DOHH2 (cell line): ENCODE measurements around the gene RNF135.

ENCODE experiments used
- EZH2phosphoT487 ChIP-seq: fragments of 200-600 bp; sonication (generic); IDR thresholded peaks from 2 replicates; pipeline ENCODE4 v1.6.1; 2017; ENCODE audit warnings: borderline replicate concordance, mild to moderate bottlenecking, antibody characterized with exemption, low read length, moderate library complexity, mixed read lengths
- TF ChIP-seq, protein P1 (sequence below): fragments of 200-600 bp; sonication (generic); IDR thresholded peaks from one replicate; pipeline ENCODE4 v1.5.1; 2014; ENCODE audit warnings: antibody characterized with exemption, mild to moderate bottlenecking, low read depth, low read length; ENCODE audit not compliant: poor library complexity, severe bottlenecking

DNA sequence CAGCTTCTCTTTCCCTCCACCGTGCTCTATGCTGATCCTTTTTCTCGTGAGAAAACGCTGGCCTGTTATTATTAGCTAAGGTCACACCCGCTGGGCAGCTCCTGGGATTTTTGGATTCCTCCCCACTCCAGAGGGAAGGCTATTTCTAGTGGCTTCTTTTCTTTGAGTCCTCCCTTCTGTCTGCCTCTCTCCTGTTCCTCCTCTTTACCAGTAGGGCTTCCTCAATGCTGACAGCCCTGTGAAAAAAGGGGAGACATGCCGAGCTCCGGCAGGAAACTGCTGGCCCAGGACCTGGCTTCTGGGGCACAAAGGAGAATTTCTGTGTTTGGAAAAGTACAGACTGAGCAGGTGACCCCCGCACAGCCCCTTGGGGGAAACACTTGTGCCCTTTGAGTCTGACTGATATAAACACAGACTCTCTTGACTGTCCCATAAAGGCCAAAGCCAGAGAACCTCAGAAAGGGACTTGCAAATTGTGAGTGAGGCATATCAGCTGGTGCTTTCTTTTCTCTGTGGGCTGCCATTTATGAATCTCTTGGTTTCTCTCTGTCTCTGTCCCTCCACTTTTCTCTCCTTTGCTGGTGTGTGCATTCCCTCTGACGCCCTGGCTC, 14.0 kb upstream of the RNF135 start:
- TF ChIP-seq, protein P1, sequence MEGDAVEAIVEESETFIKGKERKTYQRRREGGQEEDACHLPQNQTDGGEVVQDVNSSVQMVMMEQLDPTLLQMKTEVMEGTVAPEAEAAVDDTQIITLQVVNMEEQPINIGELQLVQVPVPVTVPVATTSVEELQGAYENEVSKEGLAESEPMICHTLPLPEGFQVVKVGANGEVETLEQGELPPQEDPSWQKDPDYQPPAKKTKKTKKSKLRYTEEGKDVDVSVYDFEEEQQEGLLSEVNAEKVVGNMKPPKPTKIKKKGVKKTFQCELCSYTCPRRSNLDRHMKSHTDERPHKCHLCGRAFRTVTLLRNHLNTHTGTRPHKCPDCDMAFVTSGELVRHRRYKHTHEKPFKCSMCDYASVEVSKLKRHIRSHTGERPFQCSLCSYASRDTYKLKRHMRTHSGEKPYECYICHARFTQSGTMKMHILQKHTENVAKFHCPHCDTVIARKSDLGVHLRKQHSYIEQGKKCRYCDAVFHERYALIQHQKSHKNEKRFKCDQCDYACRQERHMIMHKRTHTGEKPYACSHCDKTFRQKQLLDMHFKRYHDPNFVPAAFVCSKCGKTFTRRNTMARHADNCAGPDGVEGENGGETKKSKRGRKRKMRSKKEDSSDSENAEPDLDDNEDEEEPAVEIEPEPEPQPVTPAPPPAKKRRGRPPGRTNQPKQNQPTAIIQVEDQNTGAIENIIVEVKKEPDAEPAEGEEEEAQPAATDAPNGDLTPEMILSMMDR, result no peak
- TF ChIP-seq EZH2phosphoT487, result no peak
